Skeletal muscle cell (primary cell): ENCODE data around the gene LRP5.

Source experiments
- DNase-seq: peaks from one replicate; pipeline ENCODE4 v3.0.0-alpha.2; 2010; ENCODE audit warnings: low read depth
- H3K4me3 ChIP-seq: 2 replicates; pipeline ENCODE4 v1.5.1; 2011; ENCODE audit warnings: low read depth, mild to moderate bottlenecking, control low read depth, low read length, moderate library complexity

LRP5 gene

GRCh38 chr11:68326334-68327215 is 14.2 kb downstream of the LRP5 start:
- H3K4me3 ChIP-seq = no peak overlapping the region
- DNase-seq = no peak

GRCh38 chr11:68327586-68328370 is 15.4 kb downstream of the LRP5 start:
- no peak for DNase-seq
- no peak overlapping the region for H3K4me3 ChIP-seq

GRCh38 chr11:68328374-68329091 is 16.1 kb downstream of the LRP5 start:
- no peak for DNase-seq
- no peak overlapping the region for H3K4me3 ChIP-seq

- DNase-seq = no peak
- H3K4me3 ChIP-seq = no peak overlapping the region
These were observed 17.1 kb downstream of the LRP5 start for GRCh38 chr11:68329536-68329935.

DNA sequence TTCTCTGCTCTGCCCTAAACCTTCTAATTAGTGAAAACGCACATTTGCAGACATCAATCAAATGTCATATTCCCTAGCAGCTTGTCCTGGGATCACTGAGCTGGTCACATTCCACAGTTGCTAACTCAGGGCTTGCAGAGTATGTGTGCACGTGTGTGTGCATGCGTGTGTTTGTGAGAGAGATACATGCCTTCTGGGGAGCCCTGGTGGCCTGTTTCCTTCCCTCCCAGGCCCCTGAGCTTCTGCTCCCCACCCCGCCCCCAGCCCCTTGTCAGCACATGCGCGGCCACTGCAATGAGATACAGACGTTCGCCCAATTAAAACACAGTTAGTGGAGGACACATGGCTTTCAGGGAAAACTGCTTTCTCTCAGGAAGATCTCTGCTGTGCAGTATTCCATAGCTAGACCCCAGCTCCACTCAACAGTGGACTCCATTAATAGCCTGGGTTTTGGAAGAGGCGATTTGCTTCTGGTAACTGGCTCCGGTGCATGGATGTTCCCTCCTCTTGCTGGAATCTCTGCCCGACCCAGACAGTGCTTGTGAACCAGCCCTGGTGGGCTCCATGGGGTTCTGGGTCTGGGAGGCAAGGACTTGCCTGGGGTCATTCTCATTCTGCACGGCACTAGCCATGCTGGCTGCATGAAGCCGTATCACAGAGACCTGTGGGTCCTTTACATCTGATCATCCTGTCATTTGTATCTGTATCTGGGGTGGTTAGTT is 17.7 kb downstream of the LRP5 start:
- no peak for DNase-seq
- no peak overlapping the region for H3K4me3 ChIP-seq

DNA sequence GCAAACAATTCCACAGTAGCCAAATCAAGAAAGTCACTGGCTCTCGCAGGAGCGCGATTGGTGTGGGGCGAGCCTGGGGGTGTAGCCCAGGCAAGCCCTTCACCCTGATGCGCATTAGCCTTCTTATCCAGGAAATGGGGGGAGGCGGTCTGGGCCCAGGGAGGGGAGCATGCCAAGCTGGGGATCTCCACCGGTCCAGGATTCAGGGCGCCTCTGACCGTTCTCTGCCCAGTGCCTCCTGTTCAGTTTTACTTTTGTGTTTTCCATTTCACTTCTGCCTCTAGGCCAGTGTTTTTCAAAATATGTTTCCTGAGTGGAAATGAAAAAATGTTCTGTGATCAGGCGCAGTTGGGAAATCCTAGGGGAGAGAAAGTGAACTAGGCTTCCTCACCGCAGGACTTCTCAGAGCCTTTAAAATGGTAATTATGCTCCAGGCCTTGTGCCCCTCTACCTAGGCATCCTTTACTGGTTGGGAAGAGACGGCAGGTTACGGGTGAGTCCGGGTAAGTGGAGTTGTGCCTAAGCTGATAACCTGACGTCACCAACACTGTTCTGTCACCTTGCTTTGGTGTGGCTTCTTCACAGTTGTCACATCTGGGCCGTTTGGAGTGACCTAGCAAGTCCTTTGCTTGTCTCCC is 18.4 kb downstream of the LRP5 start:
- no peak for DNase-seq
- H3K4me3 ChIP-seq = no peak overlapping the region

GRCh38 chr11:68331338-68331947 is 19.1 kb downstream of the LRP5 start:
- no peak overlapping the region for H3K4me3 ChIP-seq
- DNase-seq = no peak

GRCh38 chr11:68332186-68332585 is 19.8 kb downstream of the LRP5 start:
- no peak overlapping the region for H3K4me3 ChIP-seq
- no peak for DNase-seq

GRCh38 chr11:68333173-68333572 is 20.8 kb downstream of the LRP5 start:
- no peak for DNase-seq
- no peak overlapping the region for H3K4me3 ChIP-seq

DNA sequence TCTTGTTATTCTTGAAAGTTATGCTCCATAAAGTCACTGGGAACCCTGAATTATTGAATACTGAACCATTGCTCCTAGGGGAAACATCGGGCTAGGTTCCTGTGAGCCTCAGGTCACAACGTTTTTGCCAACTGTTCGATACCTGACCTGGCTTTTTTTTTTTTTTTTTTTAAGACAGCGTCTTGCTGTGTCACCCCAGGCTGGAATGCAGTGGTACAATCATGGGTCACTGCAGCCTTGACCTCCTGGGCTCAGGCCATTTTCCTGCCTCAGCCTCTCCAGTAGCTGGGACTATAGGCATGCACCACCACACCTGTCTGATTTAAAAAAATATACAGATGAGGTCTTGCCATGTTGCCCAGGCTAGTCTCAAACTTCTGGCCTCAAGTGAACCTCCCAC is 22.5 kb downstream of the LRP5 start:
- DNase-seq = no peak
- H3K4me3 ChIP-seq = no peak overlapping the region

DNA sequence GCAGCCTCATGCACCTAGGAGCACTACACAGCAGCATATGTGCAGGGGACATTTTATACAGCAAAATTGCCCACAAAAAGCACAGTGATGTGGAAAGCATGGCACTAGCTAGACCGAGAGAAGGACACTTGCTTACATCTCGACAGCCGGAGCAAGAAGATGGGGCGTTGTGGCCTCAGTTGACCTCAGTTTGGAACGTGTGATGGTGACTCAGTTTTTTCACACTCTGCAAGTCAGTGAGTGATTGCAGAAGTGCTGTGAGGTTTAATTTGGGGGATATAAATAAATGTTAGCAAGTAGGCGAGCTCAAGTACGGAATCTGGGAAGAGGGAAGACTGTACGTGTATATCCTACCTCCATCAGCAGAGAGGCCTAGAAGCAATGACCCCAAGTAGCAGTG is 23.3 kb downstream of the LRP5 start:
- no peak for DNase-seq
- H3K4me3 ChIP-seq = no peak overlapping the region

DNA sequence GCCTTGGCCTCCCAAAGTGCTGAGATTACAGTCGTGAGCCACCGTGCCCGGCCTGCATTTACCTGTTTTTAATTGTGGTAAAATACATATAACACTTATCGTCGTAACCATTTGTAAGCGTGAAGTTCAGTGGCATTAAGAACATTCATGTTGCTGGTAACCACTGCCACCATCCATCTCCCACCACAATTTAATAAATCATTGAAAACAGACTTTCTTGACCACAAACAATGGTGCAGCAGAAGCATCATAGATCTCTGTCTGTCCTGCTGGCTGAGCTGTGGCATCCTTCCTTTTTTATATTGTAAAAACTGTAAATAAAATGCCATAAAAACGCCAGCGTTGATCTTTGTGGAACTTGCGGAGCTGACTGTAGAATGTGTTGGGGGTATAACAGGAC is 24.3 kb downstream of the LRP5 start:
- DNase-seq = no peak
- H3K4me3 ChIP-seq = no peak overlapping the region

DNA sequence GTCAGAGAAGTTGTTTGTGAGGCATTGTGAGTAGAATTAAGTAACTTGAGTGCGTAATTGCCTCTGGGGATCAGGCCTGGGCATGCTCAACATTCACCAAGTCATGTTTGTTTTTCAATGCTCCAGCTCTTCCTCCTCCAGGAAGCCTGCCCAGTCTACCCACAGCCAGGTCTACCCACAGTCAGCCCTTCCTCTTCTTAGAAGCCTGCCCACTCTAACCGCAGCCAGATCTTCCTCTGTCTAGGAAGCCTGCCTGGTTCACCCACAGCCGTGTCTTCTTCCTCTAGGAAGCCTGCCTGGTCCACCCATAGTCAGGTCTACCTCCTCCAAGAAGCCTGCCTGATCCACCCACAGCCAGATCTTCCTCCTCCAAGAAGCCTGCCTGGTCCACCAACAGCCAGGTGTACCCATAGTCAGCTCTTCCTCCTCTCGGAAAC is 25.0 kb downstream of the LRP5 start:
- DNase-seq = no peak
- H3K4me3 ChIP-seq = no peak overlapping the region

DNA sequence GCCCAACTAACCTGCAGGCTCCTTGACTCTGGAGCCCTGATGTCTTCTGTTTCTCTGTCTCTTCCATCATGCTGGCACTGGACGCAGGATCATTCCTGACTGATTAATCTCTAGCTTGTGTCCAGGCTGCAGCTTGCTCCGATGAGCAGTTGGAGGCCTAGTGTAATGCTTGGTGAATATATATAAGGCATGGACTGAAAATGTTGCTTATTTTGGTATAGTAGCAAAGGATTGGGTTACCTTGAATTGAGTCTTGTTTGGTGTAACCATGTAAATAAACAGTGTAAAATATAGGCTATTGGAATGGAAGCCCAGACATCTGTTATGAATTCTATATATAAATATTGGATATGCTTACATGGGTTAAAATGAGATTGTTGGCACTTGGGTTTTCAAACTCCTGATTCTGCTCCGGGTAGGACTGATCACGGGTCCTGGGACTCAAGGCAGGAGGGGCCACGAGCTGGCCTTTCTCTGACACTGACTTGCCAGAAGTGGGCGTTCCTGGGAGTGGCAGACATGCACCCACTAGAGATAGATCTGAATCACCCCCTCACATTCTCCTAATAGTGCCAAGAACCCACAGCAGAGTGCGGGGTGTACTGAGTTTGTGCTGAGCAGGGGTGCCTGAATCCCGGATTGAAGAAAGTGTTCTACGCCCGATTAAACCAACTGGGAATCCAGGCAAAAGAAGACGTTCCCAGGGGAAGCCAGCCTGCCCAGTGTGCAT is 25.8 kb downstream of the LRP5 start:
- no peak overlapping the region for H3K4me3 ChIP-seq
- no peak for DNase-seq

DNA sequence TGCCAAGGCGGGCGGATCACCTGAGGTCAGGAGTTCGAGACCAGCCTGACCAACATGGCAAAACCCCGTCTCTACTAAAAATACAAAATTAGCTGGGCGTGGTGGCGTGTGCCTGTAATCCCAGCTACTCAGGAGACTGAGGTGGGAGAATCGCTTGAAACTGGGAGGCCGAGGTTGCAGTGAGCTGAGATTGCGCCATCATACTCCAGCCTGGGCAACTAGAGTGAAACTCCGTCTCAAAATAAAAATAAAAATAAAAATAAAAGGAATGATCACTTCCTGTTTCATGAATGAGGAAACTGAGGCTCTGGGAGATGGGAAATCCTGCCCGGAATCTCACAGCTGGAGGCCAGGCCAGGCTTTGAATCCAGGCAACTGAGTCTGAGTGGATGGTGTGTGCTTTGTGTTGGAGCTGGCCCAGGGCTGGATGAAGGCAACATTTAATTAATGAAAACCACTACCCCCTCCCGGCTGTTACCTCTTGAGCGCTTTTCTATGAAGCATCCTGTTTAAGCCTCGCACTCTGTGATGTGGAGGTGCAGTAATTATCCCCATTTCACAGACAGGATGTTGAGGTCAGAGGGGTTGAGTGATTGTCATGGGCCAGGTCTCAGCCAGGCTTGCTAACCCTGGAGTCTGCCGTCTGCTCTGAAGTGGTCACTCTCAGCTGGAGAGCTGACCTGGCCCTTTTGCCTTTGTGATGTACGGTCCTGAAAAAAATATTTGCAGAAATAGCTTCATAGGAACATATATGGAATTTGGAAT is 27.8 kb downstream of the LRP5 start:
- DNase-seq = no peak
- no peak overlapping the region for H3K4me3 ChIP-seq

- H3K4me3 ChIP-seq = no peak overlapping the region
These were observed 28.6 kb downstream of the LRP5 start for GRCh38 chr11:68340784-68341556.

More at GRCh38 chr11:68340784-68341556, 28.6 kb downstream of the LRP5 start:
- no peak for DNase-seq
